Amygdala (tissue), 56 donors: Measurements from ENCODE around the gene ELOA.
"Not testable (repeated sequence)": the region's sequence is repeated elsewhere in the genome, so short reads cannot be mapped to it uniquely, and the experiment has no call there.

Source experiments
- DNase-seq, 56 donors: peaks; one replicate each; lab custom pipeline; 2025; lab: John Stamatoyannopoulos, UW

Gene ELOA

DNA sequence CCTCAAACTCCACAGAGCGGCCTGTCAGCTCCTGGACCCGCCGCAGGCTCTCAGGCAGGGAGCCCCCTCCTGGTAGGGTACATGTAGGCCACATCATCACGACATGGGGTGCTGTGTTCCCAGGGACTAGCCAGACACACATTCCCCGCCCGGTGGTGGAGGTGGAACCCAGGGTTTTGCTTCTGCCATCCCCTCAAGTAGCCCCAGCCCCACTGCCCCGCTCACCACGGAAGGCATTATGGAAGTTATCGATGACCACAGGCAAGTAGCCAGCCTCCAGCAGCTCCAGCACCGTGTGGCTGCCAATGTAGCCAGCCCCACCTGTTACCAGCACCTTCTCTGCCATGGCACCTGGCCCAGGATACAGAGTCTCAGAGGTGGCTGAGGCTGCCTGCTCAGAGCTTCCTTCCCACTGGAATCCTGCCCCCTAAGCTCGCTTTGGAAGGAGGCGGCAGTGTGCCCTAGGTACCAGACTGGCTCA, 55.4 kb downstream of the ELOA start:
- DNase-seq = no peak

DNA sequence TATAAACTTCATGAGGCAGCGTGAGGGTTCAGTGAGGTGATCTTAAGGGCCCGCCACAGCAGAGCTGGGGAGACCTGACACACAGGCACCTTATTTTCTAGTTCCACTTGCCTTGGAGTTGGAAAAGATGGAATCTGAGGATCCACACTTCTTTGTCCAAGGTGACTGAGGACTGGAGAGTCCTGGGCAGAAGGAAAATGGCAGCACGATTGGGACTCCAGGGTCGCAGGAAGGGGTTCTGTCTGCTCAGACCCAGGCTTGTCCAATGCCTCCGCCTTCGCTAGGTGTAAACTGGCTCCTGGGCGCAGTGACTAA, 55.9 kb downstream of the ELOA start:
- DNase-seq = no peak

DNA sequence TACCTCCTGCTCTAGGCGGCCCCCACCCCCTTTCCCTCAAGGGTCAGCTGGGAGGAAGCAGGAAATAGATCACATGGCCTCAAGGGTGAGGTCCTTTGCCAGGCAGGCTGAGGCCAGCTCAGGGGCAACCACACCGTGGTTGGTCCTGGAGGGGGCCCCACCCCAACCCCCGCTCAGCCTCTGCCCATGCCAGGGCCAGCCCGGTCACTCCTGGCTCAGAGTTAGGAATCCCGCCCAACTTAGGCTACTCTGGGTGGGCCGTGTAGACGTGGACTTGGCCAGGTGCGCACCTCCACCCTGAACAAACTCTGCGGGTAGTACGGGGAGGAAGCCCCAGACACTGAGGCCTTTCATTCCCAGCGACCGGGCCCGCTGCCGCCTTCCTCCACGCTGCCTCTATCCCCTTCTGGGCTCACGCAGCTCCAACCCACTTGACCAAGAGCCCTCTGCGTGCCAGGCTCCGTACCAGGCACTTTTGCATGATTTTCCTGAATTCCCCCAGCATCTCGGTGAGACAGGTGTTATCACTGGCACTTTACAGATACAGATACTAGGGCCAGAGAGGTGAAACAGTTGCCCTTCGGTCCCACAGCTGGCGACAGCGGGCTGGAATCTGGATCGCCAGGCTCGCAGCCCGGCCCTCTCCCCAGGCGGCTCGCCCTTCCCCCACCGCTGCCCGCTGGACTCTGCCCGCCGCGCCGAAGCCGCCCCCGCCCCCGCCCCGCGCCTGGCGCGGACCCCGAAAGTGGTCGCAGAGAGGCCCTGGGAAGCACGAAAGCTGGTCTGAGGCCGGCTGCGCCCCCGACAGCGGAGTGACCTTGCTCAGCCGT, 56.5 kb downstream of the ELOA start:
- peak in 9 of 56 donors; percentile 10 to 61 (median 31) for DNase-seq

DNA sequence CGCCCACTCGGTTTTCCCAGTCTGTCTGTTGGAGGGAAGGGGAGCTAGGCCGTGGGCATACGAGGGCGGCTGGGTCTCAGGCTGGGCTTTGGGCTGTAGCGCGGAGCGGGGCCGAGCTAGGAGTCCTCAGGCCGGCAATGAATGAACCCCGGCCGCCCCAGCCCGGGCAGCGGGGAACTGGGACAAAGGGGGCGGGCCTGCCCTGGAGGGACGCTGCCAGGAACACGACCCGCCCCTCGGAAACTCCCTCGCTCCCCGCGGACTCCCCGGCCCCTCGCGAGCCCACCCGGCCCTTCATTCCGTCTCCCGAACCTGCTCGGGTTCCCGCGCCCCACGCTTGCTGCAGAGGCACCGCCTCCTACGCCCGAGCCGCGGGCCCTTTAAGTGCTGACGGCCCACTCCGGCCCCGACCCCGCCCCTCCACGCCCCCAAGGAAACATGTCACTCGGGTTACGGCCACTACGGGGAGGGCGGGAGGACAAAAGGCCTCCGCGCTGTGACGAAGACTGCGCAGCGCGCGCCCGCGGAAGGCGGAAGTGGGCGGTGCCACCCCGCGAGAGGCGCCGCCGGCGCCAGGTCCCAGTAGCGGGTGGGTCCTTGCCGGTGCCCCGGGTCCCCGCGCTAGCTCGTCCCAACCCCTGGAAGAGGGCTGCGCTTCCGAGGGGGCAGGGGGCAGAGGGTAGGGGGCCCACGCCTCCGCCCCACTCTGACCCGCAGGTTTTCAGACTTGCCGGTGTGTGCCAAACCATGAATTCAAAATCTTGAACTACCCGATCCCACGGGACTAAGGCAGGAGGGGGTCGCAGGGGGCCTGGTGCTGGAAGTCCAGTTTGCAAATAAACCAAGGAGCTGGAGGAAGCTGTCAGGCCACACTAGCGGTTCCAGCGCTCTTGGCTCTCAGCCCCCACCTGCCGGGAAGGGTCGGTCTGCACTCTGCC, 57.4 kb downstream of the ELOA start, which contains the start of gene GALE:
TSS of gene GALE (minus strand) at position 355 of the 938 bp plus-strand sequence. CDS start 1,747 bp downstream, outside the sequence.
- DNase-seq = peak; percentile 67 to 97 (median 92)

DNA sequence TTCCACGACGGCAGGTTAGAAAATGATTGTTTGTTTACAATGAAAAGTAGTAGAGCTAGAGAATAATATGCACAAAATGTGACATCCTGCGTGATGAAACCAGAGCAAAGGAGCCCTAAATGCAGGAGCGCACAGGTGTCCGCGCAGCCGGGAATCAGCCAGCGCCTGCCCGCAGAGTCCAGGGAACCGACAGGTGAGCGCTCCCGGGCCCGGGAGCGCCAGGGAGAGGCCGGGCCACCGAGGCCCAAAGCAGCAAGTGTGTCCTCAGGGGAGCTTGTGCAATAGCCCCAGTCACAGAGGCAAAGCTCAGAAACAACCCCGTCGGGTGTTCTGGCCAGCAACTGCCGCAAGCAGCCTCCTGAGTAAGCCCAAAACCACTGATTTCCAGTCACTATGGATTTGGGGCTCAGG, 58.1 kb downstream of the ELOA start:
- DNase-seq = peak in 1 of 56 donors; percentile 25

DNA sequence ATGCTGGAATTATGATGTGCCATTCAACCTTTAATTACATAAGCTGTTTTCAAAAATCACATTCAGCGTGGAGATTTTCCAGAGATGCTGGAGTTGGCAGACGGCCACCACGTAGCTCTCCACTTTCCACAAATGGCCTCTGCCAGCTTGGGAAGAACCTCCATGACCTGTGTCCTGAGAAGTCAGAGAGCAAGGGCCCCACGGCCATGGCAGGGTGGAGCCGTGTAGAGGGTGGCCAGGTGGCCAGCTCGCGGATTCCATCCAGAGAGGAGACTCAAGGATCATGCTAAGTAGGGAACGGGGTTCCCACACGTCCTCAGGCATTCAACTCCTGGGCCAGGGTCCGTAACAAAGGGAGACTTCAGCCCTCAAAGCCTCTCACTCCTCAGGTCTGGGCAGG, 58.6 kb downstream of the ELOA start:
- DNase-seq = peak in 1 of 56 donors; percentile 25

DNA sequence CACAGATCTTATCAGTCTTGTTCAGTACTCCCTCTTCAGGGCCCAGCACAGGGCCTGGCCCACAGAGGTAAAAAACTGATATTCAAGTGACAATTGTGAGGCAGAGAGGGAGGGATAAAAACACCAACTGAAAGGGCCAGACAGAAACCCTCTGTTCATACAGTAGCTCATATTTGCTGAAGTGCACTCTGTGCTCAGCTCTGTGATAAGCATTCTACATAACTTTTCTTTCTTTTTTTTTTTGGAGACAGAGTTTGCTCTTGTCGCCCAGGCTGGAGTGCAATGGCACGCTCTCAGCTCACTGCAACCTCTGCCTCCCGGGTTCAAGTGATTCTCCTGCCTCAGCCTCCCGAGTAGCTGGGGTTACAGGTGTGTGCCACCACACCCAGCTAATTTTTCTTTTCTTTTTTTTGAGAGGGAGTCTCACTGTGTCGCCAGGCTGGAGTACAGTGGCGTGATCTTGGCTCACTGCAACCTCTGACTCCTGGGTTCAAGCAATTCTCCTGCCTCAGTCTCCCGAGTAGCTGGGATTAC, 59.6 kb downstream of the ELOA start:
- not testable (repeated sequence) for DNase-seq

DNA sequence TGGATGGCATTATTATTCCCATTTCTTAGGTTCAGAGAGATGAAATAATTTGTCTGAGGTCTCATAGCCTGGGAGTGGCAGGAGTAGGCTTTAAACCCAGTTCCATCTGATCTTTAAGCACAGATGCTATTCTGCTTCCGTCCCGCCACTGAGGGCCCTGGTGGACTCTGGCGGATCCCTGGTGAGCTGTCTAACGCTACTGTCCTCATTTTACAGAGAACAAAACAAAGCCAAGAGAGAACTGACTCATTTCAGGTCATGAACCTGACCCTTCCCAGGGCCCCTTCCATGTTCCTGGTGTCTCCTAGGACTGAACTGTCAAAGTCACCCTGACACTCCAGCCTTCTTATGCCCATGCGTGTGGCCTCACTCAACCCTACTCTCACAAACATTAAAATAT, 60.4 kb downstream of the ELOA start:
- no peak for DNase-seq

DNA sequence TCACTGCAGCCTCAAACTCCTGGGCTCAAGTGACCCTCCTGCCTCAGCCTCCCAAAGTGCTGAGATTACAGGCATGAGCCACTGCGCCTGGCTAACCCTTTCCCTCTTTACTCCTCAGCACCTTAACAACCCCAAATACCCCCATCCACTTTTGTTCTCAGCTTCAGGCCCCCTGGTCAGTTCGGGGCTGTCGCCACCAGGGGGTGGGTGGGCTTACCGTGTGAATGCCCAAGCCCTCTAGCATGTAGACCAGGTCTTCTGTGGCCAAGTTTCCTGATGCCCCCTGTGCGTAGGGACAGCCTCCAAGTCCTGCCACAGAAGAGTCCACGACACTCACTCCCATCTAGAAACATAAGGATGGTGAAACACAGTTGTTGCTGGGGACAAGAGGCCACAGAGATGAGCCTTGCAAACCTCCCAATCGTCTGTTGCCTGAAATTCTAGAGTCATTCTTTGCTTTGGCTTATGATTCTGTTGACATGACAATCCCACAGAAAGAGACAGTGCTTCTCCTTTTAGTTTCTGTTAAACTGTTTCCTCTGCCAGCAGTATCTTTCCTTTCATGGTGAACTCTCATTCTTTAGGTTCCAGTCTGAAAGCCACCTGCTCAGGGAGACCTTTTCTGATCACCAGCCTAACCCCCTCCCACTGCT, 61.0 kb downstream of the ELOA start:
- DNase-seq = no peak

DNA sequence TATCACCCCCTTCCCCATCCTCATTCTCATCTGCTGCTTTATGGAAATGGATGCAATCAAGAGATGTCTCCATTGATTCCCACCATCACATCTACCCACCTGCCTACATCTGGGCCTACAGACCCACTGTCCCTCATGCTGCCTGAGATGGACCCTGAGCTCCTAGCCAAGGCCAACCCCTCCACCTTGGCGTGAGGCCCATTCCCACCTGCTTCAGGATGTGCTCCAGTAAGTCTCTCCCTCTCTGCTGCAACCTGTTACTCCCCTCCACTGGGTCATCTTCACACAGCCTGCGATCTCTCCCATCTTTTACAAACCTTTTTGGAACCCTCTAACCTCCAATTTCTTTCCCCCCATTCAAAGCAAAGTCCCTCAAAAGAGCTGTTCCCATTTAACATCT, 61.8 kb downstream of the ELOA start:
- no peak for DNase-seq

DNA sequence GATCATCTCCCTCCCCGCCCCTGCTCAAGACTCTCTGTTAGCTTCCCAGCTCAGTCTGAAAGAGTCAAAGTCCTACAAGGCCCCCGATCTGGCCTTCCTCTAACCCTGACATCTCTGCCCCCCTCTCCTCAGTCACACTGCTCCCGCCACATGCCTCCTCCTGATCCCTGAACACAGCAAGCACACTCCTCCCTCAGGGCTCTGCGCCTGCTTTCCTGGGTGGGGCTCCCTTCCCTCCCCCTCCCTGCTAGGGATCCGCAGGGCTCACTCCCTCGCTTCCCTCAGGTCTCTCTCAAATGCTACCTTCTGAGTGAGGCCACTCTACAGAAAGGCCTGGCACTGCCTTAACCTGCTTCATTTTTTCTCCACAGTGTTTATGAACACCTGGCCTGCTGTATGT, 63.0 kb downstream of the ELOA start:
- DNase-seq = no peak

DNA sequence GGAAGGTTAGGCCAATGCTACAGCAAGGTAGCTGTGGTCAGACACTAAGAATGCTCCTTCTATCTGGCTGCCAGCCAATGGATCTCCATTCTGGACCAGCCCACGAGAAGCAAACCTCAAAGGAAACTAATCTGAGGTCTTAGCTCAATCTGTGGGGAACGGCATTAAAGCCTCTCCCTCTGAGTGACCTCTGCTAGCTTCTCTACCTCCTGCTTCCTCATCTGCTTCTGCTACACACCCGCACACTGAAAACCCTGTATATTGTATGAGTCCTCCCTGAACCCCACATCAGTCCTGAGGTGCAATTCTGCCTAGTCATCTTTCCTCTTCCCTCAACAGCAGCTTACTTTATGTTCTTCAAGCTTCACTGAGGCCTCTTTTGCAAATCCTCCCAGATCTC, 64.2 kb downstream of the ELOA start:
- no peak for DNase-seq

DNA sequence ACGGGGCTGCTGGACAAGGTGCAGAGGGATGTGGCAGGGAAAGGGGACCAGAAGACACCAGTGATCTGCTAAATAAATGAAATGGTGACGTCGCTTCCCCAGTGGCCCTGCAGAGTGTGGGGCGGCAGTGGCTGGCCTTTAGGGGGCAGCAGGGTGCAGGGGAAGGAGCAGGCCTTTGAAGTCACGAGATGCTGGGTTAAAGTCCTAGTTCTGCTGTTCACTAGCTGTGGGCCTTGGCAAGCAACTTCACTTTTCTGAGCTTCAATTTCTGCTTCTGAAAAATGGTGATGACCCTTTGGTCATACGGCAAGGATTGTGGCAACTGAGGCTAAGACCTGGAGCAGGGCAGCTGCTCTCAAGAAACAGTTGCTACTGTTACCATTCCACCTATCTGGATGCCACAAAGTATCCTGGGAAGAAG, 66.5 kb downstream of the ELOA start:
- peak in 30 of 56 donors; percentile 9 to 67 (median 32) for DNase-seq

DNA sequence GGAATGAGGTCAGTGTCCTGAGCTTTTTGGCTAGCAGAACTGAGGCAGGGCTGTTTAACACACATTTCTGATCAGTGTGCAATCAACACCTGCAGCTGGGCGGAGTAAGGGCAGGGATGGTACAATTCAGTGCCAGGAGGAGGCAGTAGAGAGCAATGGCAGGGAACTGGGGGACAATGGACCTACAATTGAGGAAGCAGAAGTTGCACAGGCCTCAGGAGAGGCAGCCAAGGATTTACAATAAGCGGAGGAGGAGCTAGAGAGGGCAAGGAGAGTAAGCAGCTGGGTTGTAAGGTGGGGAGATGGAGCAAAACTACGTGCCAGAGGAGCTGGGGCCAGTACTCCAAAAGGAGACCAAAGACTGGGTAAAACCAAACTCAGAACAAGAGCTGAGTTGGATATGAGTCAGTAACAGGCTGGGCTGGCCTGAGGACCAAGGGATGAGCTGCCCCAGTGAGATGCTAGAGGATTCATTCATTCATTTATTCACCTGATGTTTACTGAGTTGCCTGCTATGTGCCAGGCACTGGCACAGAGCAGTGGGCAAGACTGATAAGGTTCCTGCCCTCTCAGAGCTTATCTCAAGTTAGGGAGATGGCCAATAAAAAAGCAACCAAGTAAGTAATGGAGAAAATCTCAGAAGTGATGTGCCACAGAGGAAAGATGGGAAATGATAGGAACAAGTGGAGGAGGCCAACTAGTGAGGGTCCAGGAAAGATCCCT, 67.7 kb downstream of the ELOA start:
- peak in 8 of 56 donors; percentile 6 to 40 (median 26) for DNase-seq
